SK-N-SH (cell line): ENCODE data around the gene TP63. TPM values are rescaled to one million over a fixed set of nuclear protein-coding genes. Genes with fewer than 3 reads are reported as not detected.

Experiments
- CTCF ChIA-PET: fragments of 300-600, 350-600 bp; formaldehyde crosslinking; extraction: SDS; loops from one replicate; lab custom pipeline; 2021; lab: Yijun Ruan, JAX
- POLR2A ChIA-PET: fragments of 350-600 bp; sonication (Branson Sonifier 250); formaldehyde crosslinking; extraction: SDS; loops from one replicate; lab custom pipeline; 2020; ENCODE audit warnings: antibody characterized with exemption, inconsistent platforms; lab: Yijun Ruan, JAX
- DNase-seq: peaks from one replicate; pipeline ENCODE4 v3.0.0; 2012
- H2AFZ ChIP-seq: fragments of 200-600 bp; sonication (generic); 2 replicates; pipeline ENCODE4 v1.8.1; 2016; ENCODE audit warnings: antibody characterized with exemption, mild to moderate bottlenecking, low read depth
- H3F3A ChIP-seq: fragments of 200-600 bp; sonication (generic); replicated peaks from 2 replicates; pipeline ENCODE3; 2016; ENCODE audit warnings: antibody characterized with exemption, mild to moderate bottlenecking; ENCODE audit not compliant: insufficient read depth
- H3K27ac ChIP-seq, 2 experiments: fragments of 200-500 bp in 1 of 2; fragments of 200-600 bp in 1 of 2; sonication (Bioruptor generic) in 1 of 2; sonication (generic), shearing (Covaris generic) in 1 of 2; 2 replicates each; pipeline versions ENCODE4 v1.5.1 to v1.6.1; 2014 to 2016; ENCODE audit warnings: low read depth in 2 of 2, inconsistent platforms in 1 of 2, low read length in 1 of 2, mild to moderate bottlenecking in 1 of 2, mixed read lengths in 1 of 2
- H3K27me3 ChIP-seq: fragments of 200-600 bp; sonication (generic), shearing (Covaris generic); 2 replicates; pipeline ENCODE4 v1.6.1; 2016; ENCODE audit warnings: mixed run types; ENCODE audit not compliant: insufficient read depth
- H3K36me3 ChIP-seq, 2 experiments: fragments of 200-500 bp in 1 of 2; fragments of 200-600 bp in 1 of 2; sonication (Bioruptor generic) in 1 of 2; sonication (generic) in 1 of 2; replicated peaks in 1 of 2; 2 replicates each; pipeline versions ENCODE3 to v1.5.1; 2014 to 2016; ENCODE audit warnings: low read length in 1 of 2, mild to moderate bottlenecking in 1 of 2; ENCODE audit not compliant: insufficient read depth in 2 of 2, control insufficient read depth in 1 of 2
- H3K4me1 ChIP-seq, 2 experiments: fragments of 200-500 bp in 1 of 2; fragments of 200-600 bp in 1 of 2; sonication (Bioruptor generic) in 1 of 2; sonication (generic), shearing (Covaris generic) in 1 of 2; 2 replicates each; pipeline versions ENCODE4 v1.5.1 to v1.6.1; 2014 to 2016; ENCODE audit warnings: low read depth in 1 of 2, low read length in 1 of 2, mixed run types in 1 of 2; ENCODE audit not compliant: insufficient read depth in 2 of 2, control insufficient read depth in 1 of 2
- H3K4me2 ChIP-seq: fragments of 200-600 bp; sonication (generic), shearing (Covaris generic); 2 replicates; pipeline ENCODE4 v1.6.1; 2017; ENCODE audit warnings: mixed run types
- H3K4me3 ChIP-seq, 2 experiments: fragments of 200-500 bp in 1 of 2; fragments of 200-600 bp in 1 of 2; sonication (Bioruptor generic) in 1 of 2; sonication (generic), shearing (Covaris generic) in 1 of 2; 2 replicates each; pipeline versions ENCODE4 v1.5.1 to v1.8.1; 2014 to 2016; ENCODE audit warnings: low read depth in 2 of 2, inconsistent platforms in 1 of 2, low read length in 1 of 2, mild to moderate bottlenecking in 1 of 2, mixed read lengths in 1 of 2, moderate library complexity in 1 of 2
- H3K79me2 ChIP-seq: fragments of 200-600 bp; sonication (generic); 2 replicates; pipeline ENCODE4 v1.8.1; 2017; ENCODE audit warnings: mild to moderate bottlenecking; ENCODE audit not compliant: insufficient read depth
- H3K9ac ChIP-seq: fragments of 200-600 bp; sonication (generic); 2 replicates; pipeline ENCODE4 v1.6.1; 2017; ENCODE audit warnings: mixed run types
- H3K9me2 ChIP-seq: fragments of 200-600 bp; sonication (generic); 2 replicates; pipeline ENCODE4 v1.6.1; 2017; ENCODE audit warnings: mixed run types
- H3K9me3 ChIP-seq: fragments of 200-600 bp; sonication (generic); 2 replicates; pipeline ENCODE4 v1.6.1; 2017; ENCODE audit warnings: mixed run types, mild to moderate bottlenecking, moderate library complexity
- H4K20me1 ChIP-seq: fragments of 200-600 bp; sonication (generic); 2 replicates; pipeline ENCODE4 v1.6.1; 2017; ENCODE audit warnings: mild to moderate bottlenecking, mixed run types; ENCODE audit not compliant: insufficient read depth
- CHD2 ChIP-seq: fragments of 150-350 bp; IDR thresholded peaks from 2 replicates; pipeline ENCODE4 v1.6.1; 2018; ENCODE audit warnings: low read length; ENCODE audit not compliant: partially characterized antibody
- ELF1 ChIP-seq: IDR thresholded peaks from 2 replicates; pipeline ENCODE4 v1.4.0; 2012
- EP300 ChIP-seq, 2 experiments: IDR thresholded peaks; 2 replicates each; pipeline versions ENCODE4 v1.4.0 to v1.6.1; 2012; ENCODE audit warnings: borderline replicate concordance in 1 of 2, low read depth in 1 of 2, low read length in 1 of 2
- EZH2phosphoT487 ChIP-seq: fragments of 200-600 bp; sonication (generic); IDR thresholded peaks from 2 replicates; pipeline ENCODE4 v1.6.1; 2017; ENCODE audit warnings: low read depth, mixed run types, mild to moderate bottlenecking, antibody characterized with exemption, moderate library complexity, borderline replicate concordance
- FOSL2 ChIP-seq: IDR thresholded peaks from 2 replicates; pipeline ENCODE4 v1.4.0; 2012; ENCODE audit warnings: low read depth, mild to moderate bottlenecking, moderate library complexity, borderline replicate concordance
- FOXJ3 ChIP-seq: sonication (generic); formaldehyde crosslinking; IDR thresholded peaks from 2 replicates; pipeline ENCODE4 v1.5.1; 2020; ENCODE audit warnings: mild to moderate bottlenecking, missing genetic modification reagents
- FOXM1 ChIP-seq: IDR thresholded peaks from 2 replicates; pipeline ENCODE4 v1.4.0; 2012; ENCODE audit warnings: low read depth, mild to moderate bottlenecking
- MEF2A ChIP-seq: IDR thresholded peaks from 2 replicates; pipeline ENCODE4 v1.4.0; 2012; ENCODE audit warnings: low read depth, borderline replicate concordance
- NFIC ChIP-seq: IDR thresholded peaks from 2 replicates; pipeline ENCODE4 v1.4.0; 2012; ENCODE audit warnings: borderline replicate concordance
- PBX3 ChIP-seq: IDR thresholded peaks from 2 replicates; pipeline ENCODE4; 2012
- REST ChIP-seq: IDR thresholded peaks from 2 replicates; pipeline ENCODE4 v1.6.1; 2012; ENCODE audit warnings: mild to moderate bottlenecking, low read depth, low read length, moderate library complexity
- RFX5 ChIP-seq: IDR thresholded peaks from 2 replicates; pipeline ENCODE4 v1.6.1; 2012; ENCODE audit warnings: mild to moderate bottlenecking, improper control_type of control experiment, low read length
- SIN3A ChIP-seq: IDR thresholded peaks from 2 replicates; pipeline ENCODE4 v1.6.1; 2012; ENCODE audit warnings: low read depth, mild to moderate bottlenecking, low read length, moderate library complexity, borderline replicate concordance
- SMC3 ChIP-seq: IDR thresholded peaks from 2 replicates; pipeline ENCODE4 v1.6.1; 2012; ENCODE audit warnings: low read depth, low read length, improper control_type of control experiment
- TEAD4 ChIP-seq: IDR thresholded peaks from 2 replicates; pipeline ENCODE4 v1.4.0; 2012; ENCODE audit warnings: mild to moderate bottlenecking, borderline replicate concordance; ENCODE audit not compliant: insufficient read depth
- USF1 ChIP-seq: IDR thresholded peaks from 2 replicates; pipeline ENCODE4 v1.4.0; 2012; ENCODE audit warnings: low read depth, borderline replicate concordance
- USF2 ChIP-seq: fragments of 150-350 bp; IDR thresholded peaks from 2 replicates; pipeline ENCODE4 v1.6.1; 2017; ENCODE audit warnings: antibody characterized with exemption, low read length, low read depth, borderline replicate concordance
- YY1 ChIP-seq: IDR thresholded peaks from 2 replicates; pipeline ENCODE4 v1.4.0; 2012; ENCODE audit warnings: low read depth, mild to moderate bottlenecking
- ZBTB33 ChIP-seq: IDR thresholded peaks from 2 replicates; pipeline ENCODE4 v1.4.0; 2012; ENCODE audit warnings: low read depth, borderline replicate concordance
- WGBS: methylation state at CpG from one replicate; pipeline ENCODE4 v1.1.6; 2017; ENCODE audit warnings: low lambda C conversion rate; 5-methylcytosine and 5-hydroxymethylcytosine counted together
- polyA plus RNA-seq, 3 experiments: library from polyadenylated mRNA; depleted of rRNA; stranded (reverse); fragments of >200 nt; gene quantifications; 2 replicates each; pipeline ENCODE4 v1.2.3, GENCODE V29; 2012

The TP63 gene
- polyA plus RNA-seq, 1 of the 3 experiments (the other 2 are of a cell fraction) = not detected

GRCh38 chr3:189674249-189674913 is 43.2 kb downstream of the TP63 start:
- Histone ChIP-seq H3K27me3 (peaks cover 3% of the 10 kb centered on the region; the same call in 1 of the 2 replicates), H3K4me2 (no peak overlapping the region), H3K9ac (no peak overlapping the region), H3K9me2 (no peaks in the 10 kb centered on the region), H3K79me2 (no peaks in the 10 kb centered on the region)
- 8% methylated on average over 6 of the region's 6 CpGs for WGBS
- CTCF ChIA-PET = no interaction called here
- no peak for TF ChIP-seq FOXM1
- TF ChIP-seq USF1 = no peak
- TF ChIP-seq ZBTB33 = no peak
- no peak for TF ChIP-seq REST
- no peak for TF ChIP-seq ELF1
- no peak for TF ChIP-seq NFIC
- TF ChIP-seq YY1 = no peak
- TF ChIP-seq RFX5 = no peak
- TF ChIP-seq USF2 = no peak
- TF ChIP-seq SMC3 = no peak
- no peak for TF ChIP-seq EZH2phosphoT487
- TF ChIP-seq EP300 (IDR thresholded peaks at IDR 0.05; ENCODE audit: borderline replicate concordance in 1 of 2, low read depth in 1 of 2, low read length in 1 of 2) = no peak
- no peak for TF ChIP-seq CHD2
- TF ChIP-seq MEF2A = no peak
- no peak for TF ChIP-seq TEAD4
- no peak for TF ChIP-seq FOXJ3 (CRISPR knock-in tag)
- no peak for TF ChIP-seq SIN3A
- no peak for TF ChIP-seq PBX3
- TF ChIP-seq FOSL2 = no peak
- TF ChIP-seq, all 33 proteins: peak for 0
- no peak overlapping the region for H3K4me3 ChIP-seq
- no peaks in the 10 kb centered on the region for H4K20me1 ChIP-seq
- H3K4me1 ChIP-seq = no peaks in the 10 kb centered on the region
- no peaks in the 10 kb centered on the region for H3K36me3 ChIP-seq
- H2AFZ ChIP-seq = no peak overlapping the region
- H3K9me3 ChIP-seq = no peaks in the 10 kb centered on the region; the same call in 1 of the 2 replicates
- no peak for DNase-seq
- H3F3A ChIP-seq = no peaks in the 10 kb centered on the region
- POLR2A ChIA-PET = no interaction called here
- no peak overlapping the region for H3K27ac ChIP-seq
